ENCODE results near the gene PPARA.
"Not testable (repeated sequence)": the region's sequence is repeated elsewhere in the genome, so short reads cannot be mapped to it uniquely, and the experiment has no call there.

PPARA gene

GRCh38 chr22:46137218-46137766, 13.0 kb upstream of the PPARA start:
- DNase-seq = no peak
- no peaks in the 10 kb centered on the region for H3K9me3 ChIP-seq (ENCODE audit: control insufficient read depth, low read length)
- no peaks in the 10 kb centered on the region for H3K36me3 ChIP-seq (ENCODE audit: control insufficient read depth, insufficient read depth, low read length)
- no peaks in the 10 kb centered on the region for H3K4me1 ChIP-seq (ENCODE audit: control insufficient read depth, insufficient read depth, low read length, poor library complexity, severe bottlenecking)
- no peak overlapping the region for H3K27ac ChIP-seq (ENCODE audit: insufficient read depth, low read length, poor library complexity, severe bottlenecking)
- no peaks in the 10 kb centered on the region for H3K27me3 ChIP-seq (replicated peaks; ENCODE audit: control insufficient read depth, insufficient read depth, low read length, poor library complexity, severe bottlenecking)
- H3K4me3 ChIP-seq (ENCODE audit: insufficient read depth, low read depth, low read length, poor library complexity, severe bottlenecking) = no peak overlapping the region

GRCh38 chr22:46138058-46138797, 12.1 kb upstream of the PPARA start:
- Histone ChIP-seq H3K4me3 (ENCODE audit: insufficient read depth, low read depth, low read length, poor library complexity, severe bottlenecking) (no peak overlapping the region), H3K4me1 (ENCODE audit: control insufficient read depth, insufficient read depth, low read length, poor library complexity, severe bottlenecking) (no peaks in the 10 kb centered on the region)
- DNase-seq = no peak

GRCh38 chr22:46139417-46139816, 10.9 kb upstream of the PPARA start:
- H3K27ac ChIP-seq (ENCODE audit: insufficient read depth, low read length, poor library complexity, severe bottlenecking); H3K9me3 ChIP-seq (ENCODE audit: control insufficient read depth, low read length); H3K4me1 ChIP-seq (ENCODE audit: control insufficient read depth, insufficient read depth, low read length, poor library complexity, severe bottlenecking); DNase-seq; H3K4me3 ChIP-seq (ENCODE audit: insufficient read depth, low read depth, low read length, poor library complexity, severe bottlenecking); H3K36me3 ChIP-seq (ENCODE audit: control insufficient read depth, insufficient read depth, low read length); H3K27me3 ChIP-seq (replicated peaks; ENCODE audit: control insufficient read depth, insufficient read depth, low read length, poor library complexity, severe bottlenecking): not testable (repeated sequence)

More at GRCh38 chr22:46138058-46138797, 12.1 kb upstream of the PPARA start:
- H3K27me3 ChIP-seq (replicated peaks; ENCODE audit: control insufficient read depth, insufficient read depth, low read length, poor library complexity, severe bottlenecking) = no peaks in the 10 kb centered on the region
- no peaks in the 10 kb centered on the region for H3K9me3 ChIP-seq (ENCODE audit: control insufficient read depth, low read length)
- no peak overlapping the region for H3K27ac ChIP-seq (ENCODE audit: insufficient read depth, low read length, poor library complexity, severe bottlenecking)
- H3K36me3 ChIP-seq (ENCODE audit: control insufficient read depth, insufficient read depth, low read length) = no peaks in the 10 kb centered on the region

- no peaks in the 10 kb centered on the region for H3K4me1 ChIP-seq (ENCODE audit: control insufficient read depth, insufficient read depth, low read length, poor library complexity, severe bottlenecking)
- H3K27ac ChIP-seq (ENCODE audit: insufficient read depth, low read length, poor library complexity, severe bottlenecking) = no peak overlapping the region
- no peaks in the 10 kb centered on the region for H3K9me3 ChIP-seq (ENCODE audit: control insufficient read depth, low read length)
- no peaks in the 10 kb centered on the region for H3K27me3 ChIP-seq (replicated peaks; ENCODE audit: control insufficient read depth, insufficient read depth, low read length, poor library complexity, severe bottlenecking)
- DNase-seq = no peak
- H3K4me3 ChIP-seq (ENCODE audit: insufficient read depth, low read depth, low read length, poor library complexity, severe bottlenecking) = no peak overlapping the region
- H3K36me3 ChIP-seq (ENCODE audit: control insufficient read depth, insufficient read depth, low read length) = no peaks in the 10 kb centered on the region
Observed at GRCh38 chr22:46139895-46140350, 10.4 kb upstream of the PPARA start.

- Histone ChIP-seq H3K4me1 (ENCODE audit: control insufficient read depth, insufficient read depth, low read length, poor library complexity, severe bottlenecking) (no peaks in the 10 kb centered on the region), H3K4me3 (ENCODE audit: insufficient read depth, low read depth, low read length, poor library complexity, severe bottlenecking) (no peak overlapping the region), H3K27me3 (replicated peaks; ENCODE audit: control insufficient read depth, insufficient read depth, low read length, poor library complexity, severe bottlenecking) (no peaks in the 10 kb centered on the region), H3K9me3 (ENCODE audit: control insufficient read depth, low read length) (no peaks in the 10 kb centered on the region), H3K27ac (ENCODE audit: insufficient read depth, low read length, poor library complexity, severe bottlenecking) (no peak overlapping the region), H3K36me3 (ENCODE audit: control insufficient read depth, insufficient read depth, low read length) (no peaks in the 10 kb centered on the region)
- no peak for DNase-seq
Observed at GRCh38 chr22:46140989-46141928, 9.1 kb upstream of the PPARA start.

- no peak overlapping the region for H3K4me3 ChIP-seq (ENCODE audit: insufficient read depth, low read depth, low read length, poor library complexity, severe bottlenecking)
- H3K4me1 ChIP-seq (ENCODE audit: control insufficient read depth, insufficient read depth, low read length, poor library complexity, severe bottlenecking) = no peaks in the 10 kb centered on the region
- H3K9me3 ChIP-seq (ENCODE audit: control insufficient read depth, low read length) = no peaks in the 10 kb centered on the region
- H3K27ac ChIP-seq (ENCODE audit: insufficient read depth, low read length, poor library complexity, severe bottlenecking) = no peak overlapping the region
- no peaks in the 10 kb centered on the region for H3K36me3 ChIP-seq (ENCODE audit: control insufficient read depth, insufficient read depth, low read length)
- H3K27me3 ChIP-seq (replicated peaks; ENCODE audit: control insufficient read depth, insufficient read depth, low read length, poor library complexity, severe bottlenecking) = no peaks in the 10 kb centered on the region
- DNase-seq = no peak
Observed at GRCh38 chr22:46142548-46143490, 7.5 kb upstream of the PPARA start.

- no peak overlapping the region for H3K4me3 ChIP-seq (ENCODE audit: insufficient read depth, low read depth, low read length, poor library complexity, severe bottlenecking)
- no peaks in the 10 kb centered on the region for H3K4me1 ChIP-seq (ENCODE audit: control insufficient read depth, insufficient read depth, low read length, poor library complexity, severe bottlenecking)
- H3K27me3 ChIP-seq (replicated peaks; ENCODE audit: control insufficient read depth, insufficient read depth, low read length, poor library complexity, severe bottlenecking) = no peaks in the 10 kb centered on the region
- no peaks in the 10 kb centered on the region for H3K36me3 ChIP-seq (ENCODE audit: control insufficient read depth, insufficient read depth, low read length)
- H3K9me3 ChIP-seq (ENCODE audit: control insufficient read depth, low read length) = no peaks in the 10 kb centered on the region
- DNase-seq = no peak
- H3K27ac ChIP-seq (ENCODE audit: insufficient read depth, low read length, poor library complexity, severe bottlenecking) = no peak overlapping the region
Observed at GRCh38 chr22:46143491-46144147, 6.7 kb upstream of the PPARA start.

GRCh38 chr22:46145361-46145851, 4.9 kb upstream of the PPARA start:
- no peaks in the 10 kb centered on the region for H3K27me3 ChIP-seq (replicated peaks; ENCODE audit: control insufficient read depth, insufficient read depth, low read length, poor library complexity, severe bottlenecking)

GRCh38 chr22:46145896-46146295, 4.4 kb upstream of the PPARA start:
- H3K4me3 ChIP-seq (ENCODE audit: insufficient read depth, low read depth, low read length, poor library complexity, severe bottlenecking) = no peak overlapping the region
- H3K27ac ChIP-seq (ENCODE audit: insufficient read depth, low read length, poor library complexity, severe bottlenecking) = no peak overlapping the region
- no peaks in the 10 kb centered on the region for H3K9me3 ChIP-seq (ENCODE audit: control insufficient read depth, low read length)
- H3K4me1 ChIP-seq (ENCODE audit: control insufficient read depth, insufficient read depth, low read length, poor library complexity, severe bottlenecking) = no peaks in the 10 kb centered on the region
- no peak for DNase-seq
- no peaks in the 10 kb centered on the region for H3K27me3 ChIP-seq (replicated peaks; ENCODE audit: control insufficient read depth, insufficient read depth, low read length, poor library complexity, severe bottlenecking)
- H3K36me3 ChIP-seq (ENCODE audit: control insufficient read depth, insufficient read depth, low read length) = no peaks in the 10 kb centered on the region

More at GRCh38 chr22:46145361-46145851, 4.9 kb upstream of the PPARA start:
- Histone ChIP-seq H3K4me3 (ENCODE audit: insufficient read depth, low read depth, low read length, poor library complexity, severe bottlenecking) (no peak overlapping the region), H3K36me3 (ENCODE audit: control insufficient read depth, insufficient read depth, low read length) (no peaks in the 10 kb centered on the region), H3K4me1 (ENCODE audit: control insufficient read depth, insufficient read depth, low read length, poor library complexity, severe bottlenecking) (no peaks in the 10 kb centered on the region), H3K27ac (ENCODE audit: insufficient read depth, low read length, poor library complexity, severe bottlenecking) (no peak overlapping the region), H3K9me3 (ENCODE audit: control insufficient read depth, low read length) (no peaks in the 10 kb centered on the region)
- DNase-seq = no peak
